HG03520 (cell line): ENCODE results near the gene MYO9A.

ENCODE experiments used
- ATAC-seq: cut with Tn5 transposase; IDR thresholded peaks from one replicate; pipeline ENCODE4 v1.9.1; 2021; ENCODE audit warnings: mild to moderate bottlenecking, moderate library complexity; ENCODE audit not compliant: unreplicated experiment

The MYO9A gene

DNA sequence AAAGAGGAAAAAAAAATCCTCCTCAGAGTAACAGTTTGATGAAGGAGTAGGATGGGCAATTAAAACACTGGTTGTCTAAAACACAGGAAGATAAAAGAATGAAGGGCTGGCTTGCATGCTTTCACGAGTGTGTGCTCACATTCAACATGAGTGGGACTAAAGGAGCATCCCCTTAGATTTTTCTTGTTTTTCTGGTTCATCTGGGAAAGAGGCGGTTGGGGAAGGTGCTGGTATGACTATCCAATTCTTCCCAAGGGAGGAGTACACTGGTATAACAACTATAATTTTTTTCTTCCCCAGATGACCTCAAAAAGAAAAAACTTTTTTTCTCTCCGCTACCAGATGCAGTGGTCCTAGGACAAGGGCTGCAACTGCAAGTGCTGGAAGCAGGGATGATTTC, 143.7 kb downstream of the MYO9A start:
- no peak for ATAC-seq

DNA sequence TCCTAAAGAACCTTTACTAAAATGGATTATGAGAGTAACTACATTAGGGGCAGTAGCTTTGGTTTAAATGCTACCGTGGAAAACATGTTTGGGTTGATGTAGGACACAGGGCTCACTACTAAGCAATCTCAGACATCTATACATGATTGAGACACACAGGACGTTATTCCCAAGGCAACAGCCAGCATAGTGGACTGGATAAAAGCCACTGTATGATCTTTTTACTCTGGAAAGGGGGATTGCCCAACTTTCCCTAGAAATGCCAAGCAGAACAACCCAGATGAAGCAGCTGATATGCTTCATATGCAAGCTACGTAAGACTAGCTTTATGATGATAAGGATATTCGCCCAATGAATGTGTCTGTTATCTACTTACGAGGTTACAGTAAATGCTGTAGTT, 144.6 kb downstream of the MYO9A start:
- ATAC-seq = no peak

DNA sequence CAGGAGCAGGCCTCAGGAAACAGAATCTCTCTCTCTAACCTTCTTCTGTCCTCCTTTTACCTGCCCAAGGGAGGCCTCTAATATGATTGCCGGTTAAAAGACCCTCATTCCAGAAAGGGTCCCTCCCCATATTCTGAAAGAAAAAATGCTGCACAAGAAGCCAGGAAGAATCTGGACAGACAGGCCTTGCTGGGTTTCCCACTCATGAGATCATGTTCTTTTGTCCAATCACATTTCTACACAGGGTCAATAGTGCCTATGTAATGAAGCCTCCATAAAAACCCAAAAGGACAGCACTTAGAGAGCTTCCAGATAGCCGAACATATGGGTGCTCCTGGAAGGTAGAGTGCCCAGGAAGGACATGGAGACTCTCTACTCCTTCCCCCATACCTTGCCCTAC, 146.0 kb downstream of the MYO9A start:
- no peak for ATAC-seq

DNA sequence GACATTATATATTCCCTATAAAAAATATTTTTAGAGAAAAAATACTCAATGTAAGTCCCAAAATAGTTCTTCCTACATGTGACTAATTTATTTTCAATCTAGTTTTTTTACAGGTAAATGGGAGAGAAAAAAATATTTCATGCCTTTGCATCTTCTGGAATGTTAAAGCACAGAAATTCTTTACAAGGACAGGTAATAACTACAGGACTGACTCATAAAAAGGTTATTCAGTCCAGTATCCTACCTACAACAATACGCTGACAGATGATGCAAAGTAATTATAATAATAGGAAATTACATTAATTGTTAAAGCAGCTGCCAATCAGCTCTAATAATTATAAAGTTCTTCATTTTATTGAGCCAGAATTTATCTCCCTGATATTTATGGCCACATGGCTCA, 147.5 kb downstream of the MYO9A start:
- ATAC-seq = no peak

DNA sequence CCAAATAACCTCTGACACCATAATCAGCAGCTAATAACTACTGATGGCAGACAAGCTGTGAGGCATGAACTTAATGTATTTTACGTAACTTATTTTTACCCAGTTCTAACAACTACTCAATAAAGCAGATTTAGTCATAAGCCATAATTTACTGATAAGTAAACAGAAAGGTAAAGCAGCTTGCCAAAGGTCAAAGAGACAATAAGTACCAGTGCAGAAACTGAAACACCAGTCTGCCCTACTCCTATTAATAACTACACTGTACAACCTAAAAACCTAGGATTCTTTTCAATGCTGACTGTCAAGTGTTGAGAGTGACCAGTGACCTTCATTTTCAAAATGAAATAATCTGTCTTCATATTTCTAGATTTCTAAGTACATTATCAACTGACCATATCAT, 155.4 kb downstream of the MYO9A start:
- ATAC-seq = no peak

DNA sequence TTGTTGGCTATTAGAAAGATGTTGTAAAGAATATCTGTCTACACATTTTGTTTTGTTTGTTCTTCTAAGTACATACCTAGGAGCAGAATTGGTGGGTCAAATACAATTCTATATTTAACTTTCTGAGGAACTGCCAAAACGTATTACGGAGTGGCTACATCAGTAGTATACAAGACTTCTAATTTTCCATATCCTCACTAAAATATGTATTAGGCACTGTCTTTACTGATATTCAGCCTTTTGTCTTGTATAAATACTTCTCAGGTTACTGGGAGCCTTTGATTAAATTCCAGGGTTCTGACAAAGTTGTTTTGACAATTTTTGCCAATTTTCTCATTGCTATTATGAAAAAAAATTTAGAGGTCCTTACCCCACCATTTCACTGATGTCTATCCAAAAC, 160.9 kb downstream of the MYO9A start:
- ATAC-seq = no peak

DNA sequence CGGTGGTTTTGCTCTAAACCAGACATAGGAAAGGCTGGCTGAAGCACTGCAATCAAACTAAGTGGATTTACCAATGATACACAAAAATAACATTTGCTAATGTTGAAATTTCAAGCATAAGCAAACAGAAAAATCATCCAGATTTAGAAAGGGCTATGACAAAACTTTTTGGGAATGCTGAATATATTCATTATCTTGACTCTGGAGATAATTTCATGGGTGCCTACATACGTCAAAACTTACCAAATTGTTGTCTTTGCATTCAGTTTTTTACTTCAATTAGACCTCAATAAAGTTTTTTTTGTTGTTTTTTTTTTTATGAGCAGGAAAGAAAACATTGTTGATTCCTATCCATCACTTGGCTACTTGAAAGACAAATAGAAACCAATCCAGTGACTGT, 166.8 kb downstream of the MYO9A start:
- ATAC-seq = no peak

DNA sequence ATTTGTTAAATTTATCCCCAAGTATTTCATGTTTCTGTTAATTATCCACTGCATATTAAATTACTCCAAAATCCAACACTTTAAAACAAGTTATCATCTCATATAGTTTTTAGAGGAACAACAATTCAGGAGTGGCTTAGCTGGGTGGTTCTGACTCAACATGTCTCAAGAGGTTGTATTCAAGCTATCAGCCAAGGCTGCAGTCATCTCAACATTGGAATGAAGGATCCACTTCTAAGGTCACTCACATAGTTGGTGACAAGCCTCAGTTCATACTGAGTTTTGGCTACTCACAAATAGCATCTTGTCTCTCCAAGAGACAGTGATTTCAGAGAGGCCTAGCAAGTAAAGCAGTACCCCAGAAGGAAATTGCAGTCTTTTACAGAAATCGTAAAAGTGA, 172.9 kb downstream of the MYO9A start:
- no peak for ATAC-seq

DNA sequence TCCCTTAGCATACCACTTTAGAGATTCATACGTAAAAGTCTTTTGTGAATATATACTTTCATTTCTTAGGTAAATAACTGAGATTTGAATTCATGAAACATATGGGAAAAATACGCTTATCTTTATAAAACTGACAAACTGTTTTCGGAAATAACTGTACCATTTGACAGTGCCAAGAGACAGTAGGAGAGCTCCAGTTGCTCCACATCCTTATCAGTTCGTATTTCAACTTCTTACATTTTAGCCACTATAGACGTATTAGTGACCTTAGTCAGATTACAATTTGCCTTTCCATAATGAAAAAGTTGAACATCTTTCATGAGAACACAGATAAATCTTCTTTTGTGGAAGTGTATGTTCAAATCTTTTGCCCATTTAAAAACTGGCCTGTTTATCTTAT, 174.1 kb downstream of the MYO9A start:
- no peak for ATAC-seq

DNA sequence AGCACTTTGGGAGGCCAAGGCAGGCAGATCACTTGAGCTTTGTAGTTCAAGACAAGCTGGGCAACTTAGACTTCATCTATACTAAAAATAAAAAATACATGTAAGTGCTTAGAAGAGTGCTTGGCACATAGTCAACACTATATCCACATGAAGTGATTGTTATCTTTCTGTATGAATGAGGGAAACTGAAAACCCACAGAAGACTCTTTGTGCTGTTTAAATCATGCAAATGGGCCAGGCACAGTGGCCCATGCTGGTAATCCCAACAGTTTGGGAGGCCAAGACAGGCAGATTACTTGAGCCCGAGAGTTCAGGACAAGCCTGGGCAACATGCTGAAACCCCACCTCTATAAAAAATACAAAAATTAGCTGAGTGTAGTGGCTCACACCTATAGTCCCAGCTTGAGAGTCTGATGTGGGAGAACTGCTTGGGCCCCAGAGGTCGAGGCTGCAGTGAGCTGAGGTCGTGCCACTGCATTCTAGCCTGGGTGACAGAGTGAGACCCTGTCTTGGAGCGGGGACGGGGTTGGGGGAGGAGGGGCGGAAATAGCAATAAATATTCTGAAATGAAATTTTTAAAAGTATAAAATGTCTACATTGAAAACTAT, 177.9 kb downstream of the MYO9A start:
- no peak for ATAC-seq

DNA sequence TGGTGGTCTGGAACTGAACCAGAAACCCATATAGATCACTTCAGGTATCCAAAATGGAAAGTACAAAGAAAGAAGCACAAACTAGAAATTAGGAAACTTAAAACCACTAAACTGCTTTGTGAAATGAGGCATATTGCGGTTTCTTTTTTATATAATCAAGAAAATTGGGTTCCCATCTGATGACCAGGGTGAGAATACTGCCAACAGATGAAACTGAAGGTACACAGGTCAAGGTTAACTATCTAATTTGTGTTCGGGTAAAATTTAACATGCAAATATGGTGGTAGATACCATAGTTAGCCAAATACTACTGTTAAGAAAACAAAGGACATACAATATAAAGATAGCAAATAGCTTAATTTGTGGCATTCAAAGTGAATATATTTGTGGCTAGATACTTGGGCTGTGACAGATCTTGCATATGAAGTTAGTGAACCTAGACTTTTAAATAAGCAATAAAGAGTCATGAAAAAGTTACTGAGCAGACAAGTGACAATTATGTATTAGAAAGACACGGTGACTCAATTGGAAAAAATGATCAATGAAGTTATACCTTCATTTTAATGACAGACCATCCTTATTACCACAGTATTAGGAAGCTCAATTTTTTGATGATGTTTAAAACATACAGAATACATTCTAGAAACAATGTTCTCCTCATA, 180.2 kb downstream of the MYO9A start:
- no peak for ATAC-seq

DNA sequence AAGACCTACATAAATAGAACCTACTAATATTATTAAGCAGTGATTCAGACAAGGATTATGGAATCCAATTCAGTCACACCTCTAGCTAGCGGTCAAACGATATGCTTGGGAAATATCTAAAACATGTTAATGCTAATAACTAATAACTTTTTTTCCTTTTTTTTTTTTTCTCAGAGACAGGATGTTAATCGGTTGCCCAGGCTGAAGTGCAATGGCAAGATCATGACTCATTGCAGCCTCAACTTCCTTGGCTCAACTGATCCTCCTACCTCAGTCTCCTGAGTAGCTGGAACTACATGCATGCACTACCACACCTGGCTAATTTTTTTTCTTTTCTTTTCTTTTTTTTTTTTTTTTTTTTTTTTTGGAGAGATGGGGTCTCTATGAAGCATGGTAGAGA, 183.5 kb downstream of the MYO9A start:
- no peak for ATAC-seq

DNA sequence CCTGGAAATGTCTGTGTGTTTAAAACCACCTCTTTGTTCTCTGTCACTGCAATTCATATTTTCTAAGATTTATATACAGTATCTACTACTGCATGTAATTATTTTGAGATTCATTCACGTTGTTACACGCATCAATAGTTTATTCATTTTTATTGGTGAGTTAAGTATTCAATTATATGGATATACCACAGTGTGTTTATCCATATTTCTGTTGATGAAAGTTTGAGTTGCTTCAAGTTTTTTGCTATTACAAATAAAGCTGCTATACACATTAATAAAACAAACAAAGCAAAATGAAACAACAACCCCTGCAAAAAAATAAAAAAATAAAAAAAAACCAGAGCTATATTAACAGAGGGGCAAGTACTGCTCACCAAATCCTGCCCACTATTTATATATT, 185.3 kb downstream of the MYO9A start:
- no peak for ATAC-seq

DNA sequence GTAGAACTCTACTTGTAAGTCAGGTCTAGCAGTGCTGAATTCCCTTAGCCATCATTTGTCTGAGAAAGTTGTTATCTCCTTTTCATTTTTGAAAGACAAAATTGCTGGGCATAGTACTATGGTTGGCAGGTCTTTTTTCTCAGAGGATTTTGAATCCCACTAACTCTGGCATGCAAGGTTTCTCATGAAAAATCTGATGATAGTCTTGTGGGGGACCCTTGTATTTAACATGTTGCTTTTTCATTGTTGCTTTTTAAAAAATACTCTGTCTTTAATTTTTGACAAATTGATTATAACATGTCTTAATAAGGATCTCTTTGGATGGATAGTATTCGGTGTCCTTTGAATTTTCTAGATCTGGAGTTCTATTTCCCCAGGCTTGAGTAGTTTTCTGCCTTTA, 186.7 kb downstream of the MYO9A start:
- no peak for ATAC-seq

DNA sequence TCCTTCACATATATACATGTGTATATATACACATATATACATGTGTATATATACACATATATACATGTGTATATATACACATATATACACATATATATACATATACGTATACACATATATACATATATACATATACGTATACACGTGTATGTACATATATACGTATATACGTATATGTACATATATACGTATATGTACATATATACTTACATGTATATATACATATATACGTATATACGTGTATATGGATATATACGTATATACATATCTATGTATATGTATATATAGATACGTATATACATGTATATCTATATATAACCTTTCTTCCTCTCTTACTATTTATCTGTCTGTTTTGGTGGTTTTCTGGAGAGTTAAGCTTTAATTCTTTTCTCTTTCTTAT, 192.8 kb downstream of the MYO9A start:
- no peak for ATAC-seq

DNA sequence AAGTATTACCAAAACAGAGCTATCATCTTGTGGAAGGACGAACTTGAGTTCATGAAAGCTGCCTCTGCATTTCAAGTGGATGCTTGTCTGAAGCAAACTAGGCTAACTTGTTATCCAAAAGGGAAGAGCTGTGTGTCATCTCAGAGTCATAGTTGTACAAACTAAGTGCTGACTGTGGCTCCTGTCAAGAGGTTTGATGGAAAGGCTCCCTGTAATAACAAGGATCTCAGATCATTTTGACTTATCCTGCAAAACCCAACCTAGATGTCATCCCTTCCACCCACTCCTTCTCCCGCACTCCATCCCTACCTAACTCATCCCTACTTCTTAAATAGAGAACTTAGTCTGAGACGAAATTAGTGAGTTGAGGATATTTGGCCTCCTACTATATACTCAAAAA, 196.8 kb downstream of the MYO9A start:
- ATAC-seq = no peak

DNA sequence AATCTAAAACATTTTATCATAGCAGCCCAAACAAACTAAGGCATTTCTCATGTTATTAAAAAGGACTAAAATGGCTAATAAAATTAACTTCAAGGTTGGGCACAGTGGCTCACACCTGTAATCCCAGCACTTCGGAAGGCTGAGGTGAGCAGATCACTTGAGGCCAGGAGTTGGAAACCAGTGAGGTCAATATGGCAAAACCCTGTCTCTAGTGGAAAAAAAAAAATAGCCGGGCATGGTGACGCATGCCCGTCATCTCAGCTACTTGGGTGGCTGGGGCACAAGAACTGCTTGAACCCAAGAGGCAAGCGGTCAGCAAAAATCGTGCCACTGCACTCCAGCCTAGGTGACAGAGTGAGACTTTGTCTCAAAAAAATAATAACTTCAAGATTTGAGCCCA, 197.4 kb downstream of the MYO9A start:
- ATAC-seq = no peak

DNA sequence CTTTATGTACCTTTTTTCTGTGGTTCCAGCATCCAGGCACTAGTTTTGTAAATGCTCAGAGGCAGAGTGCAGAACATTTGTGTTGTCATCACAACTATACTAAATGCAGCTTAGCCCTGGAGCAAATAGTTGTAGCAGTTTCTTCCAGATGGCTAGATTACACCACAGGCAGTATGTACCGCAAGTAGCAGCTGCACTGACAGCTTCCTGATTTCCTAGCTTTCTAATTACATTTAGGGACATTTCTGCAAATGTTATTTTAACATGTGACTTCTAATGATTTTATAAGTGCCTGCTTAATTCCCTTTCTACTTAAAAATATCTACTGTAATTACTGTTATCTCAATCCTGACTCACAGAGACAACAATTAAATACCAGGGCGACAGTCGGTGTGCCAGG, 201.1 kb downstream of the MYO9A start:
- ATAC-seq = no peak

DNA sequence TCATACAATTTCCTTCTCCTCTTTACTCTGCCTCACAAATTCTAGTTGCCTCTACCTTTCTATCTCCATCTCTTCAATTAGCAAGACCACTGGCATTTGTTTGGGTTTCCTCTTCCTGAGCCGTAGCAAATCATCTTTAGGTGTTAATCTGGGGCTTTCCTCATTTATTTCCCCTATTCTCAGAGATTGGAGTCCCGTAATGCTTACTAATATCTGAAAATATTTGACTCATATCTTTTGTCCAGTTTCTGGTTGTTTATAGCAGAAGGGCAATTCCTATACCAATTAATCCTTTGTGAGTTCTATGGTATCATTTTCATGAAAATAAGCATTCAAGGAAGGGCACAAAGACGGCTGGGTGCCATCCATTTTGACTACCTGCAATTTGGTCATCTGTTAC, 203.9 kb downstream of the MYO9A start:
- ATAC-seq = no peak

DNA sequence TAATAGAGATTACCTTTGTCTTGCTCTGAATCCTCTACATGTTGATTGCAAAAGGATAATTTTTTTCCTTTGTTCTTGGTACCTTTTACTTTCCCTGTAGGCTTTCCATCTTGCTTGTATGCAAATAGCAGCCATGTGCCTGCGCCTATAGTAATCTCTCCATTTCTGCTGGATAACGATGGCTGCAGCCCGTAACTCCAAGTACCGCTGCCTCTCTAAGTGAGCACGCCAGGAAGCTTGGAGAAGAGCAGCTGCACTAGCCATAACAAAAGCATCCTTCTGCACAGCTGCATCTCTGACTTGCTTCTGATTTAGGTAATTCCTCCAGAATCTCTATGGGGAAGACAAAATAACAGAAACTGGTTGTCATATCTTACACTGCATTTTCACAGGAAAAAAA, 218.3 kb downstream of the MYO9A start:
- ATAC-seq = no peak

DNA sequence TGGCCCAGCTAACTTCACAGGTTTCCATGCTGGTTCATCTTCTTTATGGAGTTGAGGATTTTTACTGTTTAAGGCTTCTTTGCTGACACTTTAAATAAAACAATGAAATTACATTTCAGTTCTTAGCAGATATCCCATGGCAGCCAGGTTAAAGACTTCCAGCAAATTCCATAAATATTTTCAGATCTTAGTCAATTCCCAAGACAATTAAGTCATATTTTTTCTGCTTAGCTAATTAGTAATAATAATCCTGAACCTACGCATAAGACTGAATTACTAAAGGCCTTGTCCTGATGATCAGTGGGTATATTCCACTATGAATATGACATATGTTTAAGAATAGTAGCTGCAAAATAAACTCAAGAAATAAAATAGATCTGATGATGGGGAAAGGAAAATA, 224.3 kb downstream of the MYO9A start:
- ATAC-seq = no peak

DNA sequence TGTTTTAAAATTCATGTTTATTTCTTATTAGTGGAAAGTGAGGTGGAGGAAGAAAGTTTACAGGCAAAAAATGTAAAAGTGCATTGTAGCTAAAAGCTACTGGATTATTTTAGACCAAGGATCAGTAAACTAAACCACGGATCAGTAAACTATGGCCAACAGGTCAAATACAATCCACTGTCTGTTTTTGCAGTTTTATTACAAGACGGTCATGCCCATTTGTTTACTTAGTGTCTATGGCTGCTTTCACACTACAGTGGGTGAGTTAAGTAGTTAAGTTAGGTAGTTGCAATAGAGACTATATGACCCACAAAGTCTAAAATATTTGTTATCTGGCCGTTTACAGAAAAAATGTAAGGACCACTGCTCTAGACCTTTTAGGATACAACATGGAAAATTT, 225.6 kb downstream of the MYO9A start:
- no peak for ATAC-seq

DNA sequence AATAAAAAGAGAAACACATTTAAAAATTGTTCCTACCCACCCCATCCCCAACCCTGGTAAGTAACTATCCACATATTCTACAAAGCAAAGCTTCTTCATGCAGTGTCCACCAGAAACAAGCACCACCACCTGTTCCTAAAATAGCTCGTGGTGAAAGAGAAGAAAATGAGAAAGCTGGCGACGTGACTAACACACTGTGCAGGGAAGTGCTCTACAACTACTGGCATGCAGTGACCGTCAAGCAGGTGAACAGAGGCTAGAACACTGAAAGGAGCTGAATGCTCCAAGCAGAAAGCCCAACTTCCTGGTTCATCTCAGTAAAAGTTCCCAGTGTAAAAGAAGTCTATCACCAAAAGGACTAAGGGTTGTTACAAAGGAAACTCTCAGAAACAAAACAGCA, 226.9 kb downstream of the MYO9A start:
- no peak for ATAC-seq
